Loucy (cell line): ENCODE data around the gene DLGAP4.

Source experiments
- H2AFZ ChIP-seq: fragments of 200-600 bp; sonication (generic); 2 replicates; pipeline ENCODE4 v1.6.0; 2016; ENCODE audit warnings: antibody characterized with exemption, mild to moderate bottlenecking, low read length, moderate library complexity
- H3F3A ChIP-seq: fragments of 200-600 bp; 2 replicates; pipeline ENCODE4 v1.6.0; 2016; ENCODE audit warnings: antibody characterized with exemption, low read depth, mild to moderate bottlenecking
- H3K27me3 ChIP-seq: fragments of 200-600 bp; sonication (generic); 2 replicates; pipeline ENCODE4 v1.6.1; 2014; ENCODE audit warnings: low read length, mild to moderate bottlenecking; ENCODE audit not compliant: insufficient read depth, poor library complexity, severe bottlenecking
- H3K36me3 ChIP-seq: fragments of 200-600 bp; sonication (generic); 2 replicates; pipeline ENCODE4 v1.6.1; 2016; ENCODE audit warnings: low read length; ENCODE audit not compliant: insufficient read depth
- H3K4me1 ChIP-seq: fragments of 200-600 bp; sonication (generic); 2 replicates; pipeline ENCODE4 v1.5.1; 2014; ENCODE audit warnings: low read length, mild to moderate bottlenecking; ENCODE audit not compliant: insufficient read depth, poor library complexity, severe bottlenecking
- H3K4me2 ChIP-seq: fragments of 200-600 bp; sonication (generic); 2 replicates; pipeline ENCODE4 v1.6.0; 2014; ENCODE audit warnings: antibody characterized with exemption, low read length, low read depth, mild to moderate bottlenecking; ENCODE audit not compliant: poor library complexity, severe bottlenecking
- H3K4me3 ChIP-seq: fragments of 200-600 bp; sonication (generic); 2 replicates; pipeline ENCODE4 v1.5.1; 2014; ENCODE audit warnings: low read length, mild to moderate bottlenecking, mixed read lengths; ENCODE audit not compliant: poor library complexity, severe bottlenecking
- H3K79me2 ChIP-seq: fragments of 200-600 bp; sonication (generic); 2 replicates; pipeline ENCODE4 v1.6.1; 2014; ENCODE audit warnings: low read length; ENCODE audit not compliant: insufficient read depth
- H3K9ac ChIP-seq: fragments of 200-600 bp; sonication (generic); 2 replicates; pipeline ENCODE4 v1.6.0; 2014; ENCODE audit warnings: mild to moderate bottlenecking, low read depth, low read length, moderate library complexity; ENCODE audit not compliant: poor library complexity, severe bottlenecking
- H3K9me2 ChIP-seq: fragments of 200-600 bp; sonication (generic); replicated peaks from 2 replicates; pipeline ENCODE4 v1.6.1; 2016; ENCODE audit warnings: low read depth, low read length, mixed read lengths
- H3K9me3 ChIP-seq: fragments of 200-600 bp; sonication (generic); 2 replicates; pipeline ENCODE4 v1.6.1; 2014; ENCODE audit warnings: mild to moderate bottlenecking, antibody characterized with exemption, low read length, low read depth; ENCODE audit not compliant: insufficient read depth
- H4K20me1 ChIP-seq: fragments of 200-600 bp; sonication (generic); 2 replicates; pipeline ENCODE4 v1.6.0; 2014; ENCODE audit warnings: antibody characterized with exemption, low read length, mild to moderate bottlenecking; ENCODE audit not compliant: insufficient read depth, poor library complexity, severe bottlenecking
- CTCF ChIP-seq: fragments of 200-600 bp; sonication (generic); conservative IDR thresholded peaks from 2 replicates; pipeline ENCODE4 v1.5.1; 2014; ENCODE audit warnings: mild to moderate bottlenecking, antibody characterized with exemption, low read length
- EZH2phosphoT487 ChIP-seq: fragments of 200-600 bp; IDR thresholded peaks from 2 replicates; pipeline ENCODE4 v1.6.1; 2018; ENCODE audit warnings: antibody characterized with exemption, mild to moderate bottlenecking, moderate library complexity, borderline replicate concordance

The DLGAP4 gene

GRCh38 chr20:36269507-36269906 is 36.6 kb upstream of the DLGAP4 start:
- H3K4me2 ChIP-seq, result no peak overlapping the region
- no peak overlapping the region for H3K9ac ChIP-seq
- no peak overlapping the region for H3K4me3 ChIP-seq
- H3K4me1 ChIP-seq, result no peaks in the 10 kb centered on the region
- H3K36me3 ChIP-seq, result no peaks in the 10 kb centered on the region
- no peaks in the 10 kb centered on the region for H4K20me1 ChIP-seq
- no peaks in the 10 kb centered on the region for H3F3A ChIP-seq
- H2AFZ ChIP-seq, result no peak overlapping the region
- no peaks in the 10 kb centered on the region for H3K9me3 ChIP-seq
- no peaks in the 10 kb centered on the region for H3K27me3 ChIP-seq
- H3K79me2 ChIP-seq, result no peaks in the 10 kb centered on the region
- TF ChIP-seq CTCF (no peak), EZH2phosphoT487 (no peak)
- no peaks in the 10 kb centered on the region for H3K9me2 ChIP-seq

- Histone ChIP-seq H3K9ac (no peak overlapping the region), H3F3A (no peaks in the 10 kb centered on the region), H3K4me1 (no peaks in the 10 kb centered on the region), H3K4me3 (no peak overlapping the region), H3K36me3 (no peaks in the 10 kb centered on the region), H3K4me2 (no peak overlapping the region), H4K20me1 (no peaks in the 10 kb centered on the region), H3K9me3 (no peaks in the 10 kb centered on the region), H3K9me2 (no peaks in the 10 kb centered on the region), H3K27me3 (no peaks in the 10 kb centered on the region), H3K79me2 (no peaks in the 10 kb centered on the region), H2AFZ (no peak overlapping the region)
- TF ChIP-seq CTCF (no peak), EZH2phosphoT487 (no peak)
Measured at GRCh38 chr20:36270744-36271638, 35.1 kb upstream of the DLGAP4 start.

- no peak for TF ChIP-seq CTCF
- TF ChIP-seq EZH2phosphoT487, result no peak
Measured at GRCh38 chr20:36271639-36272546, 34.2 kb upstream of the DLGAP4 start.

More at GRCh38 chr20:36271639-36272546, 34.2 kb upstream of the DLGAP4 start:
- no peak overlapping the region for H3K9ac ChIP-seq
- H3K4me2 ChIP-seq, result no peak overlapping the region
- no peak overlapping the region for H3K4me3 ChIP-seq
- H2AFZ ChIP-seq, result no peak overlapping the region
- H3K36me3 ChIP-seq, result no peaks in the 10 kb centered on the region
- no peaks in the 10 kb centered on the region for H4K20me1 ChIP-seq
- H3K9me2 ChIP-seq, result no peaks in the 10 kb centered on the region
- no peaks in the 10 kb centered on the region for H3K9me3 ChIP-seq
- no peaks in the 10 kb centered on the region for H3K4me1 ChIP-seq
- H3K27me3 ChIP-seq, result no peaks in the 10 kb centered on the region
- no peaks in the 10 kb centered on the region for H3K79me2 ChIP-seq
- H3F3A ChIP-seq, result no peaks in the 10 kb centered on the region
